ENCODE measurements around the gene GALNT14.

Gene GALNT14

GRCh38 chr2:31168291-31168690 lies 30.1 kb upstream of the GALNT14 start:
- no peak overlapping the region for H3K27ac ChIP-seq

GRCh38 chr2:31166925-31167324 lies 28.7 kb upstream of the GALNT14 start:
- TF ChIP-seq CTCF (IDR thresholded peaks at IDR 0.05): no peak
- Histone ChIP-seq H3K27ac (no peak overlapping the region), H3K4me1 (ENCODE audit: control insufficient read depth in 1 of 2, insufficient read depth in 1 of 2, low read depth in 1 of 2, low read length in 1 of 2) (no peaks in the 10 kb centered on the region), H3K27me3 (no peaks in the 10 kb centered on the region), H3K36me3 (no peaks in the 10 kb centered on the region), H3K4me3 (ENCODE audit: low read depth in 1 of 2, low read length in 1 of 2) (no peak overlapping the region), H3K9me3 (no peaks in the 10 kb centered on the region)

More at GRCh38 chr2:31168291-31168690, 30.1 kb upstream of the GALNT14 start:
- H3K9me3 ChIP-seq: no peaks in the 10 kb centered on the region
- H3K4me3 ChIP-seq (ENCODE audit: low read depth in 1 of 2, low read length in 1 of 2): no peak overlapping the region
- H3K27me3 ChIP-seq: no peaks in the 10 kb centered on the region
- no peaks in the 10 kb centered on the region for H3K36me3 ChIP-seq
- TF ChIP-seq CTCF (IDR thresholded peaks at IDR 0.05): no peak
- no peaks in the 10 kb centered on the region for H3K4me1 ChIP-seq (ENCODE audit: control insufficient read depth in 1 of 2, insufficient read depth in 1 of 2, low read depth in 1 of 2, low read length in 1 of 2)

GRCh38 chr2:31163011-31163539 lies 24.8 kb upstream of the GALNT14 start:
- no peak overlapping the region for H3K27ac ChIP-seq
- no peak overlapping the region for H3K4me3 ChIP-seq (ENCODE audit: low read depth in 1 of 2, low read length in 1 of 2)
- H3K4me1 ChIP-seq (ENCODE audit: control insufficient read depth in 1 of 2, insufficient read depth in 1 of 2, low read depth in 1 of 2, low read length in 1 of 2): no peaks in the 10 kb centered on the region
- H3K9me3 ChIP-seq: no peaks in the 10 kb centered on the region
- TF ChIP-seq CTCF (IDR thresholded peaks at IDR 0.05): no peak
- no peaks in the 10 kb centered on the region for H3K27me3 ChIP-seq
- no peaks in the 10 kb centered on the region for H3K36me3 ChIP-seq

GRCh38 chr2:31161637-31162036 lies 23.4 kb upstream of the GALNT14 start:
- Histone ChIP-seq H3K4me3 (ENCODE audit: low read depth in 1 of 2, low read length in 1 of 2) (no peak overlapping the region), H3K27ac (no peak overlapping the region), H3K9me3 (no peaks in the 10 kb centered on the region), H3K4me1 (ENCODE audit: control insufficient read depth in 1 of 2, insufficient read depth in 1 of 2, low read depth in 1 of 2, low read length in 1 of 2) (no peaks in the 10 kb centered on the region), H3K36me3 (no peaks in the 10 kb centered on the region), H3K27me3 (no peaks in the 10 kb centered on the region)
- TF ChIP-seq CTCF (IDR thresholded peaks at IDR 0.05): no peak

- H3K36me3 ChIP-seq: no peaks in the 10 kb centered on the region
- H3K27ac ChIP-seq: no peak overlapping the region
- peaks cover 10% of the 10 kb centered on the region for H3K27me3 ChIP-seq
- no peak overlapping the region for H3K4me3 ChIP-seq (ENCODE audit: low read depth in 1 of 2, low read length in 1 of 2)
- no peaks in the 10 kb centered on the region for H3K9me3 ChIP-seq
- TF ChIP-seq CTCF (IDR thresholded peaks at IDR 0.05): no peak
- no peaks in the 10 kb centered on the region for H3K4me1 ChIP-seq (ENCODE audit: control insufficient read depth in 1 of 2, insufficient read depth in 1 of 2, low read depth in 1 of 2, low read length in 1 of 2)
Observed at GRCh38 chr2:31151501-31151900, 13.3 kb upstream of the GALNT14 start.

All from neutrophil (primary cell).